NCI-H1436 treated with DMSO at 0.1 percent for 48 hours (cell line): ENCODE results near the gene TRIM31.

ENCODE experiments used
- DNase-seq: peaks from one replicate; lab custom pipeline; 2025; lab: John Stamatoyannopoulos, UW

Gene TRIM31, protein sequence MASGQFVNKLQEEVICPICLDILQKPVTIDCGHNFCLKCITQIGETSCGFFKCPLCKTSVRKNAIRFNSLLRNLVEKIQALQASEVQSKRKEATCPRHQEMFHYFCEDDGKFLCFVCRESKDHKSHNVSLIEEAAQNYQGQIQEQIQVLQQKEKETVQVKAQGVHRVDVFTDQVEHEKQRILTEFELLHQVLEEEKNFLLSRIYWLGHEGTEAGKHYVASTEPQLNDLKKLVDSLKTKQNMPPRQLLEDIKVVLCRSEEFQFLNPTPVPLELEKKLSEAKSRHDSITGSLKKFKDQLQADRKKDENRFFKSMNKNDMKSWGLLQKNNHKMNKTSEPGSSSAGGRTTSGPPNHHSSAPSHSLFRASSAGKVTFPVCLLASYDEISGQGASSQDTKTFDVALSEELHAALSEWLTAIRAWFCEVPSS

DNA sequence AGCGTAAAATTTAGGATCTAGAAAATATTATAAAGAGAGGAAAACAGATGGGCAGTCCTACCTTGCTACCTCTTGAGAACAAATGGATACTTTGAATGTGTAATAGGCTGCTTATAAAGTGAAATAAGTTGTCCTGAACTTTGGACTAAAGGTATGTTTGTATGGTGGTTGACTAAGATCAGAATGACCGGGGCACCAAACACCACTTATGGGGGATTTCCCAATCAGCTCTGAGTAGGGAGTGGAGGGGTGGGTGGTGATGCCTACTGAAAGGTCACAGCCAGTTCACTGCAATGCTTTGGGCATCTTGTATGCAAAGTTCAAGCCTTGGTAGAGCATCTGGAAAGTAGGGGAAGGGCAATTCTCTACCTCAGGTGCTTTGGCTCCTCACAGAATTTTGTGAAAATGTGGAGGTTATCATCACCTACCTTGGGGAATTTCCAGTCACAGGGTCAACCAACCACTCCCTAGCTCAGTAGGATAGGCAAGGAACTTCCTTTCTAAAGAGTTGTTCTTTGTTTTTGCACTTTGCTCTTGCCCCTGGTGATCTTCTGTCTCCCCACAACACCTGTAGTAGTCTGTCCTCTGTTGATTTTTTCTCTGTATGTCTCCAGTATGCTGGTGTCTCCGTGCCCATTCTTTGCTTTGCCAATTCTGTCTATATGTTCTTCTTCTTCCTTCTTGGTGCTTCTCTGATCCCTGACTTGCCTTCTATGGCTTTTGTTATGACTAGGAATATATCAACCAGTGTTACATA is at the start of gene TRIM31:
Gene TRIM31, minus strand, starts transcription at position 88 of the 757 bp plus-strand sequence. CDS start 285 bp downstream, outside the sequence.
- DNase-seq, result no peak

GRCh38 chr6:30162265-30163089 is 49.6 kb upstream of the TRIM31 start:
- no peak for DNase-seq

DNA sequence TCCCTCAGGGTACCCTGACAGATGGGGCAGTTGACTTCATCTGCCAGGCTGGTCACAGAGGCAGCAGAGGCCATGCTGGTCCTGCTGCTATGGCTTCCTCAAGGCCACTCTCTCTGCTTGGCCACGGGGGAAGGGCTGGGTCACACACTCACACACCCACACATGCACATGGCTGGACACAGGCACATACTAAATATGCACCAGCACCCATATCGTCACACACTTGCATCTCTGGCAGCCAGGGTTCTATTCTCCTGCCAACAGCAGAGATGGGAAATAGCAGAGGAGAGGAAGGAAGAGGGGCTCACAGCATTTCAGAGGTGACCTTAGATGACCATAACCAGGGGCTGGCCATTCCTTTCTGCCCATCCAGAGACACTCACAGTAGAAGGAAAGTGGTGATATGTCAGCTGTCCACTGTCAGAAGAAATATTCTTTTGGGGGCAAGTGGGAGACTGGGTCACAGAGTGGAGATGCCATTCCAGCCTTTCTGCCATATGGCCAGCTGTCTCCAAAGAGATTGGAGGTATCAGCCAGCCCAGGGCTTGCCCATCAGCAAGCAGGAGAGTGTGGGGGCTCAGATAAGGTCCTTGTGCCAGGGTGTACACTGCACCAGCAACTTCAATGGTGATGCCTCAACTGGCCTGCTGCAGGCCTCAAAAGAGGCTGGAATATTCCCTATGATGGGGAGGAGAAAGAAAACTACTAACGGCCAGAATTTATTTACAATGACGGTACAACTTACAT is 48.1 kb upstream of the TRIM31 start, which contains the start of gene TRIM10:
Gene TRIM10, minus strand, starts transcription at position 427 of the 747 bp plus-strand sequence. Its CDS starts 353 bp downstream, at position 74.
- DNase-seq, result no peak

DNA sequence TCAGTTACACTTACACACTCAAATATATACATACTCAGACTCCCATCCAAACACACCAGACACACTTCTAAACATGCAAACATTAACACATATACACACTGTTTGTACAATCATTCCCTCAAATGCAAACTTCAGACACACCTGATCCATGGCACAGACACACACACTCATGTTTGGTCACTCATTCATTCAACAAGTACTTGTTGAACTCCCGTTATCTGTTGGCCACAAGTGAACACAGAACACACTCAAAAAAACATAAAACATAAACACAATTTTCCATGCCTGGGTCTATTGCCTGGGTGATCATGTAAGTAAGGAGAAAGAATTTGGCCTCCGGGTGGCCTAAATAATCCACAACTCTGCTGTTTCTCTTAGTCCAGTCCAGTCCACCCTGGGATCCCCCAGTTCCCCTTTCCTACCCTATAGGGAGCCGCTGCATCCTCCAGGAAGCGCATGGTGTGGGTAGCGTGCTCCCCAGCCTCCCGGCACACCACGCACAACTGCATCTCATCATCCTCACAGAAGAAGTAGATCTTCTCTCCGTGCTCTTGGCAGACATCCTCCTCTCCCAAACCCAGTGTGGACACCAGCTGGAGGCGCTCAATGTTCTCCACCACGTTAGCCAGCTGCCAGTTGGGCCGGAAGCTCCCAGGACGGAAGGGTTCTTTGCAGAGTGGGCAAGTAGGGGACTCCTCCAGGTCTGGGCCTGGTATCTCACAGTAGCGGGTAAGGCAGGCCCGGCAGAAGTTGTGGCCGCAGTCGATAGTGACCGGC is 47.3 kb upstream of the TRIM31 start:
- no peak for DNase-seq

GRCh38 chr6:30158475-30159040 is 45.7 kb upstream of the TRIM31 start:
- no peak for DNase-seq

- DNase-seq, result no peak
Observed at GRCh38 chr6:30157999-30158398, 45.1 kb upstream of the TRIM31 start.

DNA sequence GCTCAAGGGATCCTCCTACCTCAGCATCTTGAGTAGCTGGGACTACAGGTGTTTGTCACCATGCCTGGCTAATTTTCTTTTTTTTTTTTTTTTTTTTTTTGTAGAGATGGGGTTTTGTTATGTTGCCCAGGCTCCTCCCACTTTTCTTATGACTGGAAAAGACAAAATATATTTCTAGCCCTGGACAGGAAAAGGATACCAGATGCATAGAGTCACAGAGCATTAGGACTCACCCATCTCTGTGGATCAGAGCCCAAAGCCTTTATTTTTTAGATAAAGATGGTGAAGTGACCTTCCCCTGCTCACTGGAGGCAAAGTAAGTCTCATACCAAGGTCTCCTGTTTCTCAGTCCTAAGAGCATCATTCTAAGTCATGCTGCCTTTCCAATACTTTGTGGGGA is 44.7 kb upstream of the TRIM31 start:
- no peak for DNase-seq

DNA sequence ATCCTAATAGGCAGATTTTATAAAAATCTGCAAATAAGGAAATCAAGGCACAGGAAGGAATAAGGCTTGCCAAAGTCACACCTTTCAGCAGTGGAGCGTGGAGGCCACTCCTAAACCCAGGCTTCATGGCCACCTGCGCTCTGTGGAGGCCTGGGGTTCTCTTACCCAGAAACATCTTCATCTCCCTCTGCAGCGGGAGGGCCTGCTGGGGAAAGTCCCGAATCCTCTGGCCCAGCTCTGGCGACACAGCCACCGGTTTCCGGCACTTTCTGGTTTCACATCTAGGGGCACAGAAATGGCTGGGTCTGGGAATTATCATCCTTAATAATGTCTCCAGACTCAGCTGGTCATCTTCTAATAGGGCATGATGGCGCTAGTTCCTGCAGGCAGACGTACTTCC is 43.9 kb upstream of the TRIM31 start:
- no peak for DNase-seq

DNA sequence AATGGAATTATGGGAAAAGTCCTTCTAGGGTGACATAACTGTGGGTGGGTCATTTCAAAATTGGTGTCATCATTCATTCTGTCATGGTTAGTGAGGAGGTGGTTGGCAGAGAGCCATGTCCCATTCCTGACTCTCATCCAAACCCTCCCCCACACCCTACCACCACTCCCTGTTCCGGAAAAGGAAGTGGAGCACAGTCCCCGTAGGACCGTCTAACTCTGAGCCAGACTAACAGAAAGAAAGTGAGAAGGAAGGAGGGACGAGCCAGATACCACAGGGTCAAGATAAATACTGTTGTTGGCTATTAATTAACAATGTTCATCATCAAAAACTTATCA is 43.3 kb upstream of the TRIM31 start:
- no peak for DNase-seq

- no peak for DNase-seq
Observed at GRCh38 chr6:30155520-30156261, 42.8 kb upstream of the TRIM31 start.

GRCh38 chr6:30154709-30155519 is 42.0 kb upstream of the TRIM31 start:
- DNase-seq, result no peak

- no peak for DNase-seq
Observed at GRCh38 chr6:30154061-30154460, 41.2 kb upstream of the TRIM31 start.

DNA sequence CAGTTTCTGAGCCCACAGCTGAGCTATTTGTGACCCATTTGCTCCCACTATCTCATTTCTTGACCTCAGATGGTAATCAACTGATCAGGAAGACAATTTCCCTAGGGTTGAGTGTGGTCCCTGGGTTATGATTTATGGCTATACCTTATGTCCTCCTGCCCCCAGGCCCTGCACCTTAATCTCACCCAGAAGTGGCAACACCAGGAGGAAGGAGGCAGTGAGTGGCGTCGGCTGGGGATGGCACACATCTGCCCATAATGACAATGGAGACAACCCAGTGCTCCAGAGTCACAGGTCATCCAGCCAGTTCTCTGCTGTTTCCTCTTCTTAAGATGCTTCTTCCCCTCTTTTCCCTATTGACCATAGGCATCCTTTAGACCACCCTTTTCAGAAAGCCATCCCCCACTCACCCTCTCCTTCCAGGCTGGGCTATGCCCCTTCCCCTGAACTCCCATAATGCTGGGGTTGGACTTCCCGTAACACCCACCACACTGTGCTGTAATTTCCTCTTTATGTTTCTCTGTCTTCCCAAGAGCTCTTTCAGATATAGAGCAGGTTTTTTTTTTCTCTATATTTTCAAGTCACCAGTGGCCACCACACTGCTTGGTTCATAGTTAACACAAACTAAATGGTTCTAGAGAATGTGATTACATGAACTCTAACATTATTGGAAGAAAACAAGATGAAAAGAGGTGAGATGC is 40.2 kb upstream of the TRIM31 start:
- no peak for DNase-seq

DNA sequence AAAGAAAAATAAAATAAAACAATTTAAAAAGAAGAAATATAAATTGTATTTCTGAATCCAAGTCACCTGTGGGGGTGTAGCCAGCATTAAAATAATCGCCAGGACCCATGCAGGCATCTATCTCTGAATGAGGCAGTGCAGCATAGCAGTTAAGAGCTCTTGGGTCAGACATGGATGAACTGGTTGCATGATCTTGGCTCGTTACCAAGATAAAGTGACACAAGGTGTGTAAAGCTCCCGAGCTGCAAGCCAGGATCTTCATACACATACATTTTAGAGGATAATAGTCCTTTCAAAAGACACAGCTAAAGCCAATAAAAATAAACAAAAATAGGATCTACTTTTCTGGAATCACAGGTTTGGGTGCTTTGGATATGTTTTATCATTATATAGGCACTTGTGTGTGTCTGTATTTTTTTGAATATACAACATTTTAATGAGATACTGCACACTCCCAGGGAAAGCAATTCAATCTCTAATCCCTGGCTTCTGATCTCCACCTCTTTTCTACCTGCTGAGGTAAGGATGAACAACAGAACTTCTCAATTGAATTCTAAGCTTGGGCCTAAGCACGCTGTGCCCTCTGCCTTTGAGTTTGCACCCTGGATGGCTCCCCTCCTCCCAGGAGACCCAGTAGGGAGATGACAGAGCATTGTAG is 39.3 kb upstream of the TRIM31 start:
- no peak for DNase-seq

DNA sequence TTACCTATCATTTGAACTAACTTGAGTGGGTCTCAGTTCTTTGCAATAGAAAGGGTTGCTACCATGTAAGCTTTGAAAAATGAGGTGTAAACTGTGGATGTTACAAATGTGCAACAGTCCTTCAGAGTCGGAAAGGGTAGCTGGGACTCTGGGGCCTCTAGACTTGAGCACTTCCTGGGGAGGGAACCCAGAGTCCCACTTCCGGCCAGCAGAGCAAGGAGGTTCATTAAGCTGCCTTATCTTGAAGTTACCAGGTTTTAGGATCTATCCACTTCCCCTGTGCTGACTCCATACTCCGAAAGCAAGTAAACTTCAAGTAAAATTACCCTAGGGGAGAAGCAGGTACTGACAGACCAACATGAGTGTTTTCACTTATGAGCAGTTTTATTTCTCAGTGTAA is 38.7 kb upstream of the TRIM31 start:
- no peak for DNase-seq

DNA sequence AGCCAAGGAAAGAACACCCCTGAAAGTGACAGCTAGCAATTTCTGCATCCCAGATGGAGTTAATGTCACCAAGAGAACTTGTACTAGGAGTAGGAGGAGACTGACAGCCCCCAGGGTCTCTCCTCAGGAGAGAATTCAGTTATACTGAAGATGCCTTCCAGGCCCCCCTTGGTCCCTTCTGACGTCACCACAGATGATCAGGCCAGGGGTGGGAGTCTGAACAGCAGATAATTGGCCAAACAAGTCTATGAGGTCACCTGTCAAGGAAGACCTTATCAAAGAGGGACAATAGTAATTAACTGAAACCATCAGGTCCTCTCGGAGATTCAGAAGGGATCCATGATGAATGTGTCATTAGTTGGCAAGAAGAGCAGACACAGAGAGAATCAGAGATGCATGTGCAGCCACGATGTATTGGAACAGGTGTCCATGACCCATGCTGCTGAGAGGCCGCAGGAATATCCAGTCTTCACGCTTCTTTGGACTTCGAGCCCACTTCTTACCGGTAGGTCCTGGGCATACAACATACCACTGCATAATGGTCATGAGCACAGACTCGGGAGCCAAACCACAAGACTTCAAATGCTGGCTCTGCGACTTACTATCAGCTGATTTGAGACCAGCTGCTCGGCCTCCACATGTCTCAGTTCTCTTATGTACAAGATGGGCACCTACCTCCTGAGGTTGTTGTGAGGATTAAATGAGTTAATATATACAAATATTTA is 37.9 kb upstream of the TRIM31 start:
- no peak for DNase-seq
